AG08395 (cell line): Measurements from ENCODE around the gene SUPT6H.
A peak's percentile ranks its signal among the peaks of the same experiment; 100 is the strongest.

Experiments used
- DNase-seq: peaks from one replicate; pipeline ENCODE4 v3.0.0; 2012; ENCODE audit warnings: mixed read lengths, low spot score

The SUPT6H gene

DNA sequence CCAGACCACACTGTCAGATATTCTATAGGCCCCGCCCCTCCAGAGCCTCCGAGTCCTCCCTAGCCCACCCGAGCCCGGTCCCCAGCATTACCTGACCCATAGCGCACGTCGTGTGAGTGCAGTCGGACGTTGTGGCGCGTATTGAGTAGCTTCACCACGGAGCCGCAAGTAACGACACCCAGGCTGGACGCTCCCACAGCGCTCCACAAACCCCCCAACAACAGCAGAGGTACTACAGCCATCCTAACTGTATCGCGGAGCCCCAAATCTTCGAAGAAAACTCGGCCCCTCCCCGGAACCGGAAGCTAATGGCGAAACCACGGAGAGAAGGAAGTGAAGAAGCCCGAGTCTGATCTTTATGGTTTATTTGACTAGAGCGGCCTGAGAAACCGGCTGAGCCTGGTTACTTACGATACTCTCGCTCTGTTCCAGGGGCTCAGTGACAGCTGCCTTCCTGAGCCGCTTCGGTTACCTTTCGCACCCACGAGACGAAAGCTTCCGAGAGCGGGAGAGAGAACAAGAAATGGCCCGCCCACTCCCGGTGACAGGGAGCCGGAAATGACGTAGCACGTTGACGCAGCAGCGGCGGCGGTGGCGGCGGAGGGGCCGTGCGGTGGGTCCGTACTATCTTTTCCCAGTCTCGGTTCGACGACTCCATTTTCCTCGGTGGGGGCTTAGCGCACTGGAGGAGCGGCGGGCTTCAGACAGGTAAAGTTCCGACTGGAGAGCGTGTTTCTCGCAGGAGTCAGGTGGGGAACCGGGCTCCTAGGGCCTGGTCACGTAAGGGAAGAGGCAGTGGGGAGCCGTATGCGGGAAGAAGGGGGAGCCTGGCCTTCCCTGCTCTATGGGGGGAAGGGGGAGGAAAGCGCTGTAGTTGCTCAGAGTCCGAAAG, at the start of gene SUPT6H, which contains the start of gene SDF2:
TSS of gene SUPT6H (plus strand) at position 571 of the 892 bp plus-strand sequence. CDS start 11,197 bp downstream, outside the sequence.
TSS of gene SDF2 (minus strand) at position 272 of the 892 bp plus-strand sequence. CDS start at position 242, 30 bp downstream.
- peak; percentile 95 for DNase-seq

DNA sequence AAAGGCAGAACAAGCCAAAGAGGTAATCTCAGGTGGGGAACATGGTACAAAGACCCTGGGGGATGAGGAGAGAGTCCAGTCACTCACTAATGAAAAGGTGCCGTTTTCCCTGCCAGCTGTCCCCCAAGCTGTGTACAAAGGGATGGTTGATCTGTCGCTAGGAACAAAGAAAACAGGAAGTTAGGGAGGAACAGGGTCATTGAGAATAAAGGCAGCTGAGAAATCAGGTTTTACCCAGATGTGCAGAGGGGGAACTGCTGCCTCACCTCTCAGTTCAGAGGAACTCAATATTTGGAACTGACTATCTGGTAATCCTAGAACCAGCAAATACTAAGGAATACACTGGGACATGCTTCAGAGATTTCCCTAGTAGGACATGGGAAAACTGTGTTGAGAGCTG, 49.5 kb upstream of the SUPT6H start:
- DNase-seq: no peak

DNA sequence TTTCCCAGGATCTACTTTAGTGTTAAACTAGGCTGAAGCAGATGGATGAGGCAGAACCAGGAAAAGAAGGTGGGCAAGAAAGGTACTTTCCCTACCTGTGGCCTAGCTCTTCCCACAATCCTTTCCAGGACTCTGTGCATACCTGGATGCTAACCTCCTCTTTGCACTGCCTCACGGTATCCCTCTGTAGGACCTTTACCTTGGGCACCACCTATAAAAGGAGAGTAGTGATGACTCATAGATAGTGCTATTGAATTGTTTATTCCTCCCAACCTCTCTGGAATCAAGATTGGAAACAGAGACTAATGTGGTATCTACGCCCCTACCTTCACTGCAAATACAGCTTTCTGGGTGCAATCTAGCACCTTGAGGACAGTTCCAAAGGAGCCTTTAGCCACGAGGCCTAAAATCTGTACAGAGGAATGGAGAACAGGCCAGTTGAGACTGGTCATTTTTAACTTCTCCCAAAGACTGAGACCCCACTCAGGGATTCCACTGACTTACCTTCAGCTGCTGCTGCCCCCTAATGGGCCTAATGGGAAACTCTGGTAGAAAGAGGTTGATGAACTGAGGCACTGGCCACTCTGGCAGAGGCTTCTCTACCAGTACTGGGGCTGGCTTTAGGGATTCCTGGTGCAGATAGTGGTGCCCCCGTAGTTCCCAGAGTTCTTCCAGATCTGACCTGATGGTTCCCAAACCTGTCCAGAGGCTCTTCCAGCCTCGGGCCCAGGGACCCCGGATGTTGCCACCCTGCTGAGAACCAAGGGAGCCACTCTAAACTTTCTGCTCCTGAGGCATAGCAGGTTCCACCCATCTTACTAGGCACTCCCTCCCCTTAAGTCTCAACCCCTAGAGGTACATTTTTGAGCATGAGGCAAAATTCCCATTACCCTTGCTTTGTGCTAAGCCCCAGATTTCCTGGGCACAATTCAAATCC, 48.8 kb upstream of the SUPT6H start:
- peak; percentile 58 for DNase-seq

DNA sequence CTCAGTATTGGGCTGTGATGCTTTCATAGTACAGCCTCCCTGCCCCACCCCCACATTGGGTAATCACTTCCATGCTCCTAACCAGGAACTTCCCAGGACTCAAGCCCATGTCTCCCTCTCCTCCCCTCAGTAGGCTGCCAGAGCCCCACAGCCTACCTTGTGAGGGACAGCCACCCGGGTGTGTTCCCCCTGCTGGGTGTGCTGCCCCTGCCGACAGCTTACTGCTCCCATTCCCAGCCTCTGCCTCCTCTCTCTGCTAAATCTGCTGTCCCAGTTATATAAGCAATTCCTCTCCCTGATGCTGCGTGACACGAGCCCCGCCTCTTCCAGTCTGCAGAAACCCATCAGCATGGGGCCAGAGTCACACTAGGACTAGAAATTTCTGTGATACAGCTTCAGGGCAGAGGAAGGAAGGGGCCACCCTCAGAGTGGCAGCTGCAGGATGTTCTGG, 48.0 kb upstream of the SUPT6H start, which contains the start of gene RSKR:
TSS of gene RSKR (minus strand) at position 255 of the 451 bp plus-strand sequence. CDS start at position 231, 24 bp downstream.
- DNase-seq: no peak

DNA sequence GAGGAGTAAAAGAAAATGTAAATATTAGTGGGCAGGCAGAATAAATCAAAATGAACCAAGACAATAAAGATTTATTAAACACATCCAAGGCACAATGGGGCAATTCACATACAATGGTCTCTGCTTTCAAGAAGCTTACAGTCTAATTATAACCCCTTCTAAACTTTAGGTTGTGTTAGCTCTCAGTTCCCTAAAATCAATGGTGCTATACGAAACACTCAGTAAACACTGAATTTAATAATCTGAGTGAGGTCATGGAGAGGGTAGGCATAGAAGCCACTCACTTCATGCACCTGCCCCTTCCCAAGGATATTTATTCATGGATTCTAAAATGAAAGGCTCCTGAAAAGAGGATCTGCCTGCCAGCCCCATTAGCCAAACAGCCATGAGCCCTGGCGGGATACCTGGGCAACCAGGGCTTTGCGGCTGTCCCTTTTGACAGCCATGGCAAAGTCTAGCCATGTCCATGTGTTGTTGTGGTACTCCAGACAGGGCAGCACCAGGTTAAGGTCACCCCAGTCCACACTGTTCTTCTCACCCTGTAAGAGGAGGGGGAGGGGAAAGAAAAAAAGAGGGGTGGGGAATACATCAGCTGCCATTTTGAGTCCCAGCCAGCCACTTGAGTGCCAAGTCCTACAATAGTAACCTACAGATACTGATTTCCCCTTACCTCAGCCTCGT, 46.6 kb upstream of the SUPT6H start:
- no peak for DNase-seq

DNA sequence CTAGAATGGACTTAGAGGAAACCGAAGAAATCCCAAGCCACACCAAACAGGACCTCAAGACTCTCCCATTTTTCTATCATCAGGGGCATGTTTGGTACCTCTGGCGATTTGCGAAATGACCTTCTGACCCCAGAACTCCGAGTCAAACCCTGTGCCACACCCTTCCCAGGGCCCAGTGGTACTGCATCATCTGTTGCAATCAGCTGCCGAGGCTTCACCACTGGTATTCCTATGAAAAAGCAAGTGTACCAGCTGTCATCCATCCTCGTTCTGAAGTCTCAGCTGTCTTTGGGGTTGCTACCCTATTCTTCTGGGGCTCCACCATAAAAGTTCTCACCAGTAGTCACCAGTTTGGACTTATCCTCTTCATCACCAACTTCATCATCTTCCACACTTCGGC, 45.7 kb upstream of the SUPT6H start:
- DNase-seq: no peak

DNA sequence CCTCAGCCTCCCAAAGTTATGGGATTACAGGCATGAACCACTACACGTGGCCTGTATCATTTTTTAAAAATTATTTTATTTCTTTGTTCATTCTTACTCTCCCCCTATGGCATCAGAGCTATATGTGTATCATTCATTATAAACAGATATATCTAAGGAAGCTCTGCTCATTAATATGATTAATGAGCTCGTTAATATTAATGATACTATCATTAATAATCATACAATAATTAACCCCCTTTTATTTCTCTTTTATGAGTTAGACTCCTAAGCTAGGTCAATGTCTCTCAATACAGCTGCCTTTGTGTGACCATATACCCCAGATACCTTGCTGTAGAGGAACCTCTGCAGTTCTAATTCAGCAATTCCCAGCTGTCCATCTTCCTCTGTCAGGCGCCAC, 43.5 kb upstream of the SUPT6H start:
- no peak for DNase-seq

DNA sequence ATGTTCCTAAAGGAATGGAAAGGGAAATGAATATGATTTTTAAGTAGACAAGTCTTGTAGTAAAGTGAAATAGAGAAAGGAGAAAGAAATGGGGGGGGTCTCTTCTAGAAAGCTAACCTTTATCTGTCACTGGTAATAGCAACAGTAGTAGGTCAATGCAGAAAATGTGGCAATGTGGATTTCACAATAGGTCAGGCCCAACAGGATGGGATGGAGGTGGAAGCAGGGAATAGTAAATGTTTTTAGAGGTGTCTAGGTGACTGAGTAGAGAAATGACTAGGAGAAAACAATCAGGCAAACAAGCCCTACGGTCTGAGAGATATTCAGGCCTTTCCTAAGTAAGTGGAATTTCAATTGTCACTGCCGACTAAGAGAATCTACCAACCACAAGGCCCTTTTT, 42.0 kb upstream of the SUPT6H start:
- DNase-seq: no peak

DNA sequence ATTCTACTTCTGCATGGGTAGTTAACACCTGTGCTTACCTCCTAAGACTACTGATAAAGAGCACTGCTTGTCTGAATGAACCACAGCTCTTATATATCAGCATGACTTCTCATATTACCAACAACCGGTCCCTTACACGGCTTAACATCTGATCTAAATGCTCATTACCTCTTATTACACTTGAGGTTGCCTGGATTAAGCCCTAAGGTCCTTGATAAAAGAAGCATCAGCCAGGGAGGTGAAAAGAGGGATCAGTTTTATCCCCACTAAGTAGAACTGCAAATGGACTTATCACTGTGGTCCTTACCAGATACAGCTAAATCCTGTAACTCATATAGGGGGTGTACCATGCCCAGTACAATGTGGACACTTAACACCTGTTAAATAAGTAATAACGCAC, 39.8 kb upstream of the SUPT6H start:
- no peak for DNase-seq

DNA sequence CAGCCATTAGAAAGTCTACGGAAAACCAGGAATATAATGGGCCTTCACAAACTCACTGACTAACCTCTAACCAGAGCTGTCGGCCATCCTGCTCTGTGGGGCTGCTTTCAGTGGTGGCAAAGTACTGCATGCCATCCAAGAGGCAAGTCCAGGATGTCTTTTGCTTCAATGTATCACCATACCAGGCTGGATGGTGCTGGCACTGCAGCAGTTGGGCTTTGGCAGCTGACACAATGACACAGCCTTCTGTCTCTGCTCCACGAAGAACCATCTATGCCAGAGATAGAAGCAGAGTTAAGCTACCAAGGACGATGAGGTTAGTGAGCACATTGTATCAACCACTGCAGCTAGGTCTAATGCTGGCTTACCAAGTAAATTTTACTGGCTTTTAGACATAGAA, 38.3 kb upstream of the SUPT6H start:
- DNase-seq: no peak

DNA sequence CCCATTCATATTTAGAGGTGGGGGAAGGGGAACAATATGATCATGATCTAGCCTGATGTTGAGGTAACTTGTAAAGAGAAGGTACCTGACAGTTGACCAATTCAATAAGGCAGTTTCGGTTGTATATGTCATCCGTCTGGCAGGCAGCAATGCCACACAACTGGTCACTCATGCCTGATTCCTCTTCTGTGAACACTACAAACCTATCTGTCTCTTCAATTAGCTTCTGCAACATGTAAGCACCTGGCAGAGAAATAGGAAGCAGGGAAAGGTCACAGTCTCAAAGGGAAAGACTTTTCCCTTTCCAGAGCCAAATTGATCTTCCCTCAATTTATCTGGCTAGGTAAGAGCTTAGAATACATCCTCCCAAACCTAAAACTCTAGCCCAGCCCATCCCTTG, 37.9 kb upstream of the SUPT6H start:
- no peak for DNase-seq

DNA sequence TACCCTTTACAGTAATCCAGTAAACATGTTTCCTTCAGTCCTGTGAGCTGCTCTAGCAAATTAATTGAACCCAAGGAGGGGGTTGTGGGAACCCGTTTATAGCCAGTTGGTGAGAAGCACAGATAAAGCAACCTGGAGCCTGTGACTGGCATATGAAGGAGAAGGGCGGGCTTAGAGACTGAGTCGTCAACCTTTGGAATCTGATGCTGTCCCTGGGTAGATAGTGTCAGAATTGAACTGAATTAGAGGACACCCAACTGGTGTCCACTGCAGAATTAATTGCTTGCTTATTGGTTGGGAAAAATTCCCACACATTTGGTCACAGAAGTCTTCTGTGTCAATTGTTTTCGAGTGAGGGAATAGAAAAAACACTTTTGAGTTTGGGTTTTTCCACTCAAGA, 35.2 kb upstream of the SUPT6H start:
- no peak for DNase-seq

DNA sequence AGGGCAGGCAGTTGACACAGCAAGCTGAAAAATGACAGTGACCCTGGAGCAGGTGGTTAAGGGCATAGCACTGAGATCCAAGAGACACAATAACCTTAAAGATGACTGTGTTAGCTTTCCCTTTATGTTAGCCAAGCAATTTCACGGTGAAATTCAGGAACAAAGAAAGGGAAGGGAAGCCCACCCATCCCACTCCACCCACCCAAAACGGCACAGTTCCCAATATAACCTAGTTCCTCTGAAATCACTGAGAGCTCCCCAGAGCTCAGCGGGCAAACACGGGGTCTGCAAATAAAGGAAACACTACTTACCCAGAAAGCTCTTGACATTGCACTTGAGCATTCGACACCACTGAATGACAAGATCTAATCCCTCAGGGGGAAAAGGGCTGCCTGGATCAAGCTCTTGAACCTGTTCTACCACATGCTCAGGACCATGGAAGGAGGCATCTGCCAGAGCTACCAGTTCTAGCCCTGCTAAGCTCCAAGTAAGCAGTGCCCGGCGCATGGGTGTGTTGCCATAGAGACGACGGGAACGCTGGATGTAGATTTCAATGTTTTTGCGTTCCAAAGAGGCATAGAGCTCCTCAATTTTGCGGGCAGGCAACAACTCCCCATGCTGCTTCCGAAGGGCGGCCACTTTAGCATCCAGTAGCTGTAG, 27.7 kb upstream of the SUPT6H start:
- no peak for DNase-seq

DNA sequence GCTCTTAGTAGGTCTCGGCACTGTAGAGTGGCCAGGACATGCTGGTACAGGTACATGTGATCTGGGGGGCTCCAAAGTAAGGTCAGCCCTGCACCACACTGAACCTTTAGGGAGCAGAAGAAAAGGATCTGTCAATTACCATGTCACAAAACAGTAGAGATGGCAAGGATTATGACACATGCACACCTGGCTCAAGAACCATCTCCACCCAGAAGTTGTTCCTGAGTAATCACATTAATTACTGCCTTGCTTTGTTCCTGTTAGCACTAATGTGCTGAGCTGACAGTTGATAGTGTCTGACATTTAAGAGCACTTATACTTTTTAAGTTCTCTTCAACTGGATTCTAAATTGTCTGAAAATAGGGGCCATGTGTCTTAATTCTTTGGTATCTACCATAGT, 26.5 kb upstream of the SUPT6H start:
- no peak for DNase-seq

DNA sequence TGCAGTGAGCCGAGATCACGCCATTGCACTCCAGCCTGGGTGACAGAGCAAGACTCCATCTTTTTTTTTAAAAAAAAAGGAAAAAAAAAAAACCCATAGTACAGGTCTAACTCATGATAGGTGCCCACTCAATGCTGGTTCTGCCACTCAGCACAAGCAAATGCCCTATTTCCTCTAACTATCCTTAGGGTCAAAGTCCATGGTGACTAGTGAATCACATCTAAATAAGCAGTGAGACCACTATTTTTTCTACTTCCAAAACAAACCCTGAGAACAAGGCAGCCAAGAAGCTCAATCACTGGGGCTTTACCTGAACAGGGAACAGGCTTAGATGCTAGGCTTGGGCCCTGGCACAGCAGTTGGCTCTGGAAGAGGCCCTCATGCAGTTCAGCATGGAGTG, 20.4 kb upstream of the SUPT6H start:
- DNase-seq: no peak

DNA sequence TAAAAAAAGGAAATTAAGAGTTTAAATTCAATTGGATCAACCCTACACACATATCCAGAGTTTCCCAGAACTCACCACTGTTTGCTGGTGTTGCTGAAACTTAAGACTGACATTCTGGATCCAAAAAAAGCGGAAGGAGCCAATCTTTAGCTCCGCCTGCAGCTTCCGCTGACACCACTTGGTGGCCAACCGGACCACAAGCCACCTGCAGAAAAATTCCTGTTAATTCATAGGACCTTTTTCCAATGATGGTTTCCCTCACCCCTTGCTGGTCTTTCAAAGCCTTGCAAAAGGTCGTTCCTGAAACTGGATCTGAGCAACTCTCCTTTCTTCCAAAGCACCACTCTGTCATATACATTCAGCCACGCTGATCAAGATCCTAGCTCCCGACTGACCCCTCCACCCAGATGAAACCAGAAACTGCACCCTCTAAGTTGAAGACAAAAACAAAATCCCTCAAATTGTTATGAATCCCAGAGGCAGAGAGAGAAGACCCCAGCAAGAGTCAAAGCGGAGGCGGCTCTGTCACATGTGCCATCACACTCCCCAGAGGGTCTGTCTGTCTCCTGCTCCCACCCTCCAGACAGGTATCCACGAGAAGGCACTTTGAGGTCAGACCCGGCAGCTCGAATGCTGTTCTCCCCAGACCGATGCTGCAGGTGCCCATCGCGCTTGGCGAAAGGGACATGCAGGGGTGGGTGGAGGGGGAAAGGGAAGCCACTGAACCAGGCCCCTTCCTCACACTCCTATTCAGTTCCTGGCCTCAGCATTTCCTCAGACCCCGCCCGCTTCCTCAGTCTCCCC, 17.8 kb upstream of the SUPT6H start:
- peak; percentile 69 for DNase-seq

DNA sequence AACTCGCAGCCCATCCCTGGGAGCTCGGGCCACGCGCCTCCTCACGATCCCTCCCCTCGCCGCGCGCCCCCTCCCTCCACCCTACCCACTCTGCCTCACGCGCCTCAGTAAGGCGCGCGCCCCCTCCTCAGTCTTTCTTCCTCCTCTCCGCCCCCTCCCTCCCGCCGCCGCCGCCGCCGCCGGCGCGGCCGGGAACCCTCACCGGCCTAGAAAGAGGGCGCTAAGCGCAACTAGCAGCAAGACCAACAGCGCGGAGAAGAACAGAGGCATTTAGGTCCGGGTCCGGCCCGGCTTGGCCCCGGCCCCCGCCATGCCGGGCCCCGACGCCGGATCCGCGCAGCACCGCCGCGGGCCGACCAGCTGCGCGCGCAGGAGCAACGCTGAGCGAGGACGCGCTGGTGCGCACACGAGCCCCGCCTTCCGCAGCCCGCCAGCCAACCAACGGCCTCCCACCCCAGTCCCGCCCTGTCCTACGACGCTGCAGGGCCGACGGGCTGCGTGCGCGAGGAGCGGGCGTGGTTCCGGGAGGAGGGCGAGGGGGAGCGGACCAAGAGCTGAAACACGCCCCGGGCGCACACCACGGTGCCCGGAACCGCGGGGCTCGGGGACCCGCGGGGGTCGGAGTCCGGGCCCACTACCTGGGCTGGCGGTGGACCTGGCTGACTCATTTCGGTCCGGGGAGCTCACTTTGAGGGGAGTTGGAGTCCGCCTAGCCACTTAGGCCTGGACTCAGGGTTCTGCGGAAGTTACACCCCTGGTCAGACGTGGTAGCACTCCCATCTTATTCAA, 17.0 kb upstream of the SUPT6H start, which contains the start of gene BLTP2:
TSS of gene BLTP2 (minus strand) at position 372 of the 789 bp plus-strand sequence. CDS start at position 270, 102 bp downstream.
- peak; percentile 99 for DNase-seq

DNA sequence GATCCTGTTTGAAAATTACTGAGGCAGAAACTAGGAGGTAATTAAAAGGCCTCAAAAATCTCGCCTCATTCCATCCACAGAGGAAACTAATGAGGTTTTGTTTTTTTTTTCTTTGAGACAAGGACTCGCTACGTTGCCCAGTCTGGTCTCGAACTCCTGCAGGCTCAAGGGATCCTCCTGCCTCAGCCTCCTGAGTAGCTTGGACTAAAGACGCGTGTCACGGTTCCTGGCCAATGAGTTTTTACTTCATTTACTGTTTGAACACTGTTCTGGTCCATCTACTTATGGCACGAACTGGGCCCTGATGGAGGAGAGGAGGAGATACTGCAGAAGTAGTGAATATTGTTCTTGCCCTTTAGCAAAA, 16.4 kb upstream of the SUPT6H start:
- no peak for DNase-seq

DNA sequence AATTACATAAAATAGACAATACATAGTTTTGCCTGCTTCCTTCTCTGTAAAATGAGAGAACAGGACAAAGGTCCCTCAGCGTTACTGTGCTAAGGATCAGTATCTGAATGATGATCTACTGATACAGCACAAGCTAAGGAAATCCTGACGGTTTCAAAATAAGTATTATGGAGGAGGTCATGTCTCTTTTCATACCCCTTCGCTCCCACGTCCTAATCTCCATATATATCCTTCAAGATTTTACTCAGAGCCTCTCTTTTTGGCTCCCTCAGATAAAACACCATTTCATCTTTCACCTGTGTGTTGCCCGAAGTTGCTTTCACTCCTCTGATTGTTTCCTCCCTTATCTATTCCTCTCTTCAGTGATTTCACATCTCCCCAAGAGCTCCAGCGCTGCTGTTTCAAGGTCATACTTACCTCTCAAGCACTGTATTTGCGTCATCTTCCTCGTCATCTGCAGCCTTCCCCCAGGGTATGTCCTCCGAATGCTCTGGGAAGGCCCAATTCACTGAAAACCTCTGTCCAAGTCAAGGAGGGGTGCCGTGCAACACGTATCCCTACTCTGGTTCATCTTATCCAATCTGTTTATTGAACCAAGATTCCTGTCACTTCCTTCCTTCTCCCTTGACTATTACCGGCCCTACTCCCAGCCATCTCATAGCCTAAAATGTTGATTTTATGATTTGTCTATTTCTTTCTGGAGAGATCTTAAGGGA, 15.8 kb upstream of the SUPT6H start:
- no peak for DNase-seq
